OCI-LY3 (cell line): ENCODE measurements around the gene PATJ.
"Not testable (repeated sequence)": the region's sequence is repeated elsewhere in the genome, so short reads cannot be mapped to it uniquely, and the experiment has no call there.

ENCODE experiments used
- H2AFZ ChIP-seq: fragments of 200-600, 300-600 bp; shearing (Covaris generic); 2 replicates; pipeline ENCODE4 v1.6.0; 2014; ENCODE audit warnings: antibody characterized with exemption, low read depth, low read length
- H3K27ac ChIP-seq: fragments of 200-600, 300-600 bp; sonication (generic); 2 replicates; pipeline ENCODE4 v1.5.1; 2014; ENCODE audit warnings: mild to moderate bottlenecking, low read length, moderate library complexity, mixed read lengths
- H3K27me3 ChIP-seq: fragments of 200-600, 300-600 bp; sonication (generic); 2 replicates; pipeline ENCODE4 v1.6.1; 2014; ENCODE audit warnings: low read depth, low read length, mixed read lengths
- H3K36me3 ChIP-seq: fragments of 200-600, 300-600 bp; sonication (generic); replicated peaks from 2 replicates; pipeline ENCODE3; 2014; ENCODE audit warnings: low read depth, low read length, mixed read lengths
- H3K4me1 ChIP-seq: fragments of 300-600, 200-600 bp; sonication (generic); 2 replicates; pipeline ENCODE4 v1.6.1; 2014; ENCODE audit warnings: low read length, mixed read lengths
- H3K4me2 ChIP-seq: fragments of 200-600, 300-600 bp; sonication (generic); 2 replicates; pipeline ENCODE4 v1.6.1; 2014; ENCODE audit warnings: low read length, mixed read lengths
- H3K4me3 ChIP-seq: fragments of 300-600, 200-600 bp; sonication (generic); 2 replicates; pipeline ENCODE4 v1.5.1; 2014; ENCODE audit warnings: antibody characterized with exemption, mild to moderate bottlenecking, low read length, moderate library complexity
- H3K79me2 ChIP-seq: fragments of 300-600, 200-600 bp; shearing (Covaris generic); 2 replicates; pipeline ENCODE4 v1.6.1; 2014; ENCODE audit warnings: mild to moderate bottlenecking, low read length, mixed read lengths
- H3K9ac ChIP-seq: fragments of 300-600, 200-600 bp; shearing (Covaris generic); 2 replicates; pipeline ENCODE4 v1.6.0; 2014; ENCODE audit warnings: mild to moderate bottlenecking, low read length, moderate library complexity
- H3K9me3 ChIP-seq: fragments of 200-600, 300-600 bp; shearing (Covaris generic); 2 replicates; pipeline ENCODE4 v1.6.1; 2014; ENCODE audit warnings: low read length, mixed read lengths; ENCODE audit not compliant: insufficient read depth
- H4K20me1 ChIP-seq: fragments of 200-600, 300-600 bp; sonication (generic); 2 replicates; pipeline ENCODE4 v1.6.1; 2016; ENCODE audit warnings: low read length, mixed read lengths; ENCODE audit not compliant: insufficient read depth
- EZH2phosphoT487 ChIP-seq: fragments of 200-600 bp; shearing (Covaris generic); IDR thresholded peaks from 2 replicates; pipeline ENCODE4 v1.6.1; 2018; ENCODE audit warnings: antibody characterized with exemption, mixed run types, low read depth
- TF ChIP-seq, protein P1 (sequence below): fragments of 200-600, 300-600 bp; sonication (generic); IDR thresholded peaks from 2 replicates; pipeline ENCODE4 v1.5.1; 2014; ENCODE audit warnings: antibody characterized with exemption, low read length, low read depth

The PATJ gene

DNA sequence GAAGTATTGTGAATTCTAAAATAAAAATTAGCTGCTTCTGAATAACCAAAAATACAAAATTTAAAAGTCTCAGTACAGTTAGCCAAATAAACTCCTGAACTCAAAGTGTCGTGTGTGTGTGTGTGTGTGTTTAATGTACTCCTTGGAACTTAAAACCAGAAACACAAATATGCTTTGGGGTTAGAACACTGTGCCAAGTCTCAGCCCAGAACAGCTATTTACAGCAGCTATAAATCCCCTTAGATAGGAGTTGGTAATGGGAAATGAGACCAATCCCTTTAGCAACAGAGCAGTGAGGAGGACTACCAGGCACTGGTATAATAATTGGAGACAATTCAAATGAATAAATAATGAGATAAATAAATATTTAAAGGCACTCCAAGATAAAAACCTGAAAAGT lies 83.1 kb downstream of the PATJ start:
- no peaks in the 10 kb centered on the region for H3K4me1 ChIP-seq
- no peaks in the 10 kb centered on the region for H3K9me3 ChIP-seq
- H3K9ac ChIP-seq, result no peak overlapping the region
- no peaks in the 10 kb centered on the region for H3K79me2 ChIP-seq
- no peak overlapping the region for H3K27ac ChIP-seq
- H3K4me2 ChIP-seq, result no peak overlapping the region
- H3K36me3 ChIP-seq, result no peaks in the 10 kb centered on the region
- no peak overlapping the region for H3K4me3 ChIP-seq
- H3K27me3 ChIP-seq, result no peaks in the 10 kb centered on the region
- no peak for TF ChIP-seq EZH2phosphoT487
- TF ChIP-seq, protein P1, sequence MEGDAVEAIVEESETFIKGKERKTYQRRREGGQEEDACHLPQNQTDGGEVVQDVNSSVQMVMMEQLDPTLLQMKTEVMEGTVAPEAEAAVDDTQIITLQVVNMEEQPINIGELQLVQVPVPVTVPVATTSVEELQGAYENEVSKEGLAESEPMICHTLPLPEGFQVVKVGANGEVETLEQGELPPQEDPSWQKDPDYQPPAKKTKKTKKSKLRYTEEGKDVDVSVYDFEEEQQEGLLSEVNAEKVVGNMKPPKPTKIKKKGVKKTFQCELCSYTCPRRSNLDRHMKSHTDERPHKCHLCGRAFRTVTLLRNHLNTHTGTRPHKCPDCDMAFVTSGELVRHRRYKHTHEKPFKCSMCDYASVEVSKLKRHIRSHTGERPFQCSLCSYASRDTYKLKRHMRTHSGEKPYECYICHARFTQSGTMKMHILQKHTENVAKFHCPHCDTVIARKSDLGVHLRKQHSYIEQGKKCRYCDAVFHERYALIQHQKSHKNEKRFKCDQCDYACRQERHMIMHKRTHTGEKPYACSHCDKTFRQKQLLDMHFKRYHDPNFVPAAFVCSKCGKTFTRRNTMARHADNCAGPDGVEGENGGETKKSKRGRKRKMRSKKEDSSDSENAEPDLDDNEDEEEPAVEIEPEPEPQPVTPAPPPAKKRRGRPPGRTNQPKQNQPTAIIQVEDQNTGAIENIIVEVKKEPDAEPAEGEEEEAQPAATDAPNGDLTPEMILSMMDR, result no peak
- H2AFZ ChIP-seq, result no peak overlapping the region
- H4K20me1 ChIP-seq, result no peaks in the 10 kb centered on the region

DNA sequence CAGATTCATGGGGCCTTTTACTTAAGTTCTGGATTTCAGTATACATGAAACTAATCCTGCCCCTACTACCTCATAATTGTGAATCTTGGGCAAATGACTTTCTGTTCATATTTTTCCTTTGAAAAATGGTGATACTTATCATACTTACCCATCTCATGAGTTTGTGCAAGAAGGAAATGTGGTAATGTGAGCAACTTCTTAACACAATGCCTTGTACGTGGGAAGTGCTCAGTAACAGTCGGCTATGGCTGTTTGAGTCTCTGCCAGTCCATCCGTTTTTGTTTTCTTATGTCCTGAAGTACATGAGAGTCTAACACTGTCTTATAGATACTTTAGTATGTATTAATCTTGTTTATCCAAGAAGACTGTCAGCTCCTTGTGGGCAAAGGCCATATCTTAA lies 86.5 kb downstream of the PATJ start:
- TF ChIP-seq, protein P1, result no peak
- no peaks in the 10 kb centered on the region for H4K20me1 ChIP-seq
- no peaks in the 10 kb centered on the region for H3K27me3 ChIP-seq
- H3K36me3 ChIP-seq, result no peaks in the 10 kb centered on the region
- no peaks in the 10 kb centered on the region for H3K79me2 ChIP-seq
- no peak overlapping the region for H3K4me3 ChIP-seq
- H3K4me2 ChIP-seq, result no peak overlapping the region
- H3K27ac ChIP-seq, result no peak overlapping the region
- no peak overlapping the region for H2AFZ ChIP-seq
- H3K9me3 ChIP-seq, result no peaks in the 10 kb centered on the region
- H3K9ac ChIP-seq, result no peak overlapping the region
- H3K4me1 ChIP-seq, result no peaks in the 10 kb centered on the region

DNA sequence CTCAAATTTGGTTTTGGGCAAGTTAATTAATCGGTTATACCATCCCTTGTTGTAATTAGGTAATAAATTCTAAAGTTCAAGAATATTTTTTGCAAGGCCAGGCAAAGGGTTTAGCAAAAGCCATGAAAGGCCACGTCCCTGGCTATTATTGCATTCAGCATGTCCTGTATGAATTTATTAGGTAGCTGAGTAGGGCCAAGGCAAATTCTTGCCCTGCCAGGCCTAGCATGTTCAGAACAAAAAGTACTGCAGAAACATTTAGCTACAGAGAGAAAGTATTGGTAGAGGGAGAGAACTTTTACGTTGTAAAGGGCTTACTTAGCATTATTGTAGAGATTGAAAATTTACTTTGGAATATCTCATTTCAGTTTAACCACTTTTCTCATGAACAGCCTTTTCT lies 94.4 kb downstream of the PATJ start:
- Histone ChIP-seq H3K4me2 (no peak overlapping the region), H3K36me3 (no peaks in the 10 kb centered on the region), H2AFZ (no peak overlapping the region), H3K4me1 (no peaks in the 10 kb centered on the region), H3K4me3 (no peak overlapping the region), H3K79me2 (no peaks in the 10 kb centered on the region), H3K27me3 (no peaks in the 10 kb centered on the region), H4K20me1 (no peaks in the 10 kb centered on the region), H3K9ac (no peak overlapping the region), H3K27ac (no peak overlapping the region), H3K9me3 (no peaks in the 10 kb centered on the region)
- TF ChIP-seq EZH2phosphoT487, result no peak
- TF ChIP-seq, protein P1, result no peak

DNA sequence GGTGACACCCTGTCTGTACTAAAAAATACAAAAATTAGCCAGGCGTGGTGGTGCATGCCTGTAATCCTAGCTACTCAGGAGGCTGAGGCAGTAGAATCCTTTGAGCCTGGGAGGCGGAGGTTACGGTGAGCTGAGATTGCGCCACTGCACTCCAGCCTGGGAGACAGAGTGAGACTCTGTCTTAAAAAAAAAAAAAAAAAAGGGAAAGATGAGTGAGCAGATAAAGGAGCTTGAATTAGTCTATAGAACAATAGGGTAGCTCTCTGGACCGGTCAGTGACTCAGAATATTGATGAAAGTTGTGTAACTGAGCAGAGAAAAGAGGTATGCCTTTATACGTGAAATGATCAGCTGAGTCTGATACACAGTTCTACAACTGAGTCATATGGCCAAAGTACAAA lies 95.3 kb downstream of the PATJ start:
- H3K4me2 ChIP-seq, H3K4me3 ChIP-seq, H3K9ac ChIP-seq, H4K20me1 ChIP-seq, H2AFZ ChIP-seq, H3K27ac ChIP-seq, H3K4me1 ChIP-seq, H3K27me3 ChIP-seq, H3K36me3 ChIP-seq, H3K9me3 ChIP-seq, H3K79me2 ChIP-seq: not testable (repeated sequence)

DNA sequence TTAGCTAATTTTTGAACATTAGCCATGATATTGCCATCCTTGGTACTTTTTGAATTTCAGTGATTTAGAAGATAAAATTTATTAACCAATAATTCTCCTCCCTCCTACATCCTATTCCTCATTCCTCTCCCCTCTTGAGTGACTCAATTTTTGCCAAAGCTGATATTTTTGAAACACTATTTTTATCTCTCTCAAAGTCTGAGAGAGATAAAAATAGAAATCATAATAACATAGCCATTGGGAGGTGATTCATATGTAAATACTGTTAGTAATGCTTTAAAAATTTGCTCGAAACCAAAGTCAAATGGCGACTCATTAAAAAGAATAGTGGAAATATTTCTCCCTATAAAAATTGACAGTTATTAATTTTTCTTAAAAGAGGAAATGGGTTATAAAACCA lies 97.4 kb downstream of the PATJ start:
- TF ChIP-seq, protein P1, result no peak
- TF ChIP-seq EZH2phosphoT487, result no peak
- no peaks in the 10 kb centered on the region for H3K79me2 ChIP-seq
- no peaks in the 10 kb centered on the region for H4K20me1 ChIP-seq
- no peak overlapping the region for H3K4me2 ChIP-seq
- H3K4me3 ChIP-seq, result no peak overlapping the region
- H3K9me3 ChIP-seq, result no peaks in the 10 kb centered on the region
- no peaks in the 10 kb centered on the region for H3K27me3 ChIP-seq
- H3K9ac ChIP-seq, result no peak overlapping the region
- no peak overlapping the region for H3K27ac ChIP-seq
- H3K36me3 ChIP-seq, result no peaks in the 10 kb centered on the region
- H2AFZ ChIP-seq, result no peak overlapping the region
- H3K4me1 ChIP-seq, result no peaks in the 10 kb centered on the region
